Measurements from ENCODE around the gene NR2C2AP.
"Not testable (repeated sequence)": the region's sequence is repeated elsewhere in the genome, so short reads cannot be mapped to it uniquely, and the experiment has no call there.

Gene NR2C2AP

DNA sequence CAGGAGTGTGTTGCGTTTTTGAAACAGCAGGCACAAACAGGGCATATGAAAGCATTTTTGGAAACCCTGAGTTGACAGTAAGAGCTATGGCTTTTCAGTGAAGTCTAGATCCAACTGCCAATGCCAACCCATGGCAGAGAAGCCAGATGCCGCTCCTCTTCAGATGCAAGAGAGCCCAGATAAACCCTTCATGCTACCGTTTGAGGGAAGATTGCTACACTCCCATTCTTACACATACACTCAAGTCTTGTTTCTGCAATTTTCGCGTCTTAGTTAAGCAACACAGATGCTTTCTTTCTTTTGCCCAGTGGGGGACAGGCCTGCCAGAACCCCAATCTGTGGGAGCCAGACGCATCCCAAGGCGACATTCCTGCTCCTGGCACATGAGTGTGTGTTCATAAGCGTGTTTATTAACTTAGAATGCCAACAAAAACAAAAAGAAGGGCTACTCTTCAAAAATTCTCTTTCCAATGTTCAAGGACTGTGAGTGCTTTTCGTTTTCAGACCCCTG lies 21.7 kb downstream of the NR2C2AP start:
- DNase-seq (ENCODE audit: low read depth), result no peak

- DNase-seq (ENCODE audit: low read depth), result no peak
Observed at GRCh38 chr19:19179548-19180441, 23.4 kb downstream of the NR2C2AP start.

DNA sequence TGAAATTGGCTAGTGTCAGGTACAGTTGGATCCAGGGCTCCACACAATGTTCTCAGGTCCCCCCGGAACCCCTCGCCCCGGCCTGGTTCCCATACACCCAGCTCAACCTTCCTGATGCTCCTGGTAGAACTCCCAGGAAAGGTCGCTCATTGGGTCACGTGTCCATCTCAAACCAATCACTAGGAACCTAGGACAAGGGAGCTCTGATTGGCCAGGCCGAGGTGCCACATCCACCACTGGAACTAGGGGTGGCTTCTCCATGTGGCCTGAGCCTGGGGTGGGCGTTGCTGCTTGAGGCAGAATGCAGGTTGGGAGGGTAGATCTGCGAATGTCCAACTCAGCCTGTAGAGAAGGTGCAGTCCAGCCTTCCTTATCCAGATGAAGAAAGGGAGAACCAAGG lies 26.3 kb downstream of the NR2C2AP start:
- DNase-seq (ENCODE audit: low read depth), result no peak

DNA sequence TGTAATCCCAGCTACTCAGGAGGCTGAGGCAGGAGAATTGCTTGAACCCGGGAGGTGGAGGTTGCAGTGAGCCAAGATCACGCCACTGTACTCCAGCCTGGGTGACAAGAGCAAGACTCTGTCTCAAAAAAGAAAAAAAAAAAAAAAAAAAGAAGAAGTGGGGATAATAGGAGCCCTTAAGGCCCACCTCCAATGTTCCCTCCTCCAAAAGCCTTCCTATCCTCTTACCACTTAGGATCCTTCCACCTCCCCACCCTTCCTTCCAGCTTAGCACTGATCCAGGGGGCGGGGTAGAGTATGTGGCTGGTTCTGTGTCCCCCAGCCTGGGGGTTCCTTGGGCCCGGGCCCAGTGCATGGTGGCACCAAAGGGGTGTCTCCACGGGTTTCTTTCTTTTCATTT lies 30.0 kb downstream of the NR2C2AP start:
- not testable (repeated sequence) for DNase-seq (ENCODE audit: low read depth)

- DNase-seq (ENCODE audit: low read depth), result no peak
Observed at GRCh38 chr19:19171821-19172532, 31.2 kb downstream of the NR2C2AP start.

- no peak for DNase-seq (ENCODE audit: low read depth)
Observed at GRCh38 chr19:19170873-19171672, 32.1 kb downstream of the NR2C2AP start.

DNA sequence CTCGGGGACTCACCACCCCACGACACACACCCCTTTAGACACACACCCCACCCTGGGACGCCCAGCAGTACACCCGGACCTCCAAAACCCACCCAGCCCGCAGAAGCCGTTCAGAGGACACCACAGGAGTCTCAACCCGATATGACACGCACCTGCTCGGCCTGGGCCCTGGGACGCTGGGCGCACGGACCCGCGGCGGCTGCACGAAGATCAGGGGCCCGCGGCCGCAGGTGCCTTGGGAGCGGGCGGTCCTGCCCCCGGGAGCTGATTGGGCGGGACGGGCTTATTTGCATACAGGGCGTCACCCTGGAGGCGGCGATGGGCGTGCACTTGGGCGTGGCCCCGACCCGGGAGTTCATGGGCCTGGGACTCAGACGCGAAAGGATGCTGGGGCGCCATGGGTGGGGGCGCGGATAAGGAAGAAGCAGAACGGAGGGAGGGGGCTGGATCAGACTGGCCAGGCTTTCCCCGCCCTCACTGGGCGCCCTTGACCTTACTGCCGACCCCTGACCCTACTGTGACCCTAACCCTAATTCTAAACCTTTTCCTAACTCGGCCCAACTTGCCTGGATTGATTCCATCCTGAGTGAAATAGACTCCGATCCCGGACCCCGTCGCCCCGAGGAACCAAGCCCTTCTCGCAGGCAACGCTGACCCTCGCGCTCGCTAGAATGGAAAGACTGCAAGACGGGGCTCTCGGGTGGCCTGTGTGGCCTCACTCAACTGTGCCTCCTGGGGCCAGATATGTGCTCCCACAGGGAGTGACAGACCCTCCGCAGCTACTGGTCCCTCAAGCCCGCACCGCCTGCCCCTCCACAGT lies 33.0 kb downstream of the NR2C2AP start, which contains the start of gene MEF2B:
TSS of gene MEF2B (minus strand) at position 211 of the 820 bp plus-strand sequence. CDS start 19,528 bp downstream, outside the sequence.
- peak; percentile 52 for DNase-seq (ENCODE audit: low read depth)

DNA sequence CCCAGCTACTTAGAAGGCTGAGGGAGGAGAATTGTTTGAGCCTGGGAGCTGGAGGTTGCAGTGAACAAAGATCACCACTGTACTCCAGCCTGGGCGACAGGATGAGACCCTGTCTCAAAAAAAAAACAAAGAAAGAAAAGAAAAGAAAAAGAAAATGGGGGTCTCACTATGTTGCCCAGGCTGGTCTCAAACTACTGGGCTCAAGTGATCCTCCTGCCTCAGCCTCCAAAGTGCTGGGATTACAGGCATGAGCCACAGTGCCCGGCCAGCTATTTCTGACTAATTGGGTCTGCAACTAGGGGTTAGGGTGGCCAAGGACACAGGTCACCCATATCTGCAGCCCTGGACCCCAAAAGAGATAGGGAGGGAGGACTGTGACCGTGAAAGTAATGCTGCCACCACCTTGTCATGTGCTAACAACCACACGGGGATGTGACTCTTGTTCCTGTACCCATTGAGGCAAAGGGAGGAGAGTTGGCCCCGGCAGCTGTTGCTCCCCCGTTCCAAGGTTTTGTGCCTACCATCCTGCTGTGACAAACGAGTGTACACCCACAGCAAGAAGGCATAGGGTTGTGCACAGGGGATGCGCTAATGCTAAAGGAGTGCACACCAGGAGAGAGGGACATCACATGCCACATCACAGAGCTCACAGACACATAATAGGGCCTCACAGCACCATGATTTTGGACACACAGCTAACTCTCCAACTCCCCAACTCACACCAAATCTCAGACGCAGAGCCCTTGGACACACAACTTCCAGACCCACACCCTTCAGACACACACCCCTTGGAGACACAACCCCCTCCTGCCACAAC lies 33.8 kb downstream of the NR2C2AP start:
- DNase-seq (ENCODE audit: low read depth), result no peak

DNA sequence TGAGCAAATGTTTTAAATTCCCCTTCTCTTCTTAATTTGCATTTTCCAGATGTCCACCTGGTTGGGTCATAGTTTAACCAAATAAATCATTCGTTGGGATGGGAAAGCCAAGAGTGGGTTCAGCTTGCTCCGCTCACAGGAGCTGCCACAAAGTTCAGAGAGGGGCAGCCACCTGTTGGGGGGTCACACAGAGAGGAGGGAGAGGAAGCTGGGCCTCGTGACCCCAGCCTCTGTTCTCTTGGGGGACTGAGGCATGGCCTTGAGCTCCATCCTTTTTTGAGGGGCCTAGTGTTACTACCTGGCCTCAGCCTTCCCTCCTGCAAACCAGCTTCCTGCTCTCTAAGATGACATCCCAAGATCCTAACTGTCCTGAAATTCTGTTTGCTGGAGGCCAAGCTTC lies 35.6 kb downstream of the NR2C2AP start:
- DNase-seq (ENCODE audit: low read depth), result no peak

- DNase-seq (ENCODE audit: low read depth), result no peak
Observed at GRCh38 chr19:19165396-19165795, 37.8 kb downstream of the NR2C2AP start.

GRCh38 chr19:19162495-19162894 lies 40.7 kb downstream of the NR2C2AP start:
- no peak for DNase-seq (ENCODE audit: low read depth)

GRCh38 chr19:19160461-19161035 lies 42.7 kb downstream of the NR2C2AP start:
- no peak for DNase-seq (ENCODE audit: low read depth)

DNA sequence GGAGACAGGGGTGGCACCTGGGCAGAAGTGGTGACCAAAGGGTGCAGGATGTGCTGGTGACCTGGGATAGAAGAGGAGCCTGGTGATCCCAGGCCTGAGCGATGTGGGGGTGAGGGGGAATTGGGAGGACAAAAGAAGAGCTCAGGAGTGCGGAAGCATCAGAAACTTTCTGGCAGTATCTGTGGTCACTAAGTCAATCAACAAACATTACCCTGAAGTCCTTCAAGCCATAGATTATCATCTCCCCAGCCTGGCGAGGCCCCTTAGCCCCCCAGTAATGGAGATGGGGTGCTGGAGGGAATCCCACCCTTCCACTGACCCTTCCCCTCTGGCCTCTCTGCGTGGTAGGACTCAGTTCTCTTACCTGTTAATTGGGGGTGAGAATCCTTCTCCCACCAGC lies 43.7 kb downstream of the NR2C2AP start:
- DNase-seq (ENCODE audit: low read depth), result no peak

DNA sequence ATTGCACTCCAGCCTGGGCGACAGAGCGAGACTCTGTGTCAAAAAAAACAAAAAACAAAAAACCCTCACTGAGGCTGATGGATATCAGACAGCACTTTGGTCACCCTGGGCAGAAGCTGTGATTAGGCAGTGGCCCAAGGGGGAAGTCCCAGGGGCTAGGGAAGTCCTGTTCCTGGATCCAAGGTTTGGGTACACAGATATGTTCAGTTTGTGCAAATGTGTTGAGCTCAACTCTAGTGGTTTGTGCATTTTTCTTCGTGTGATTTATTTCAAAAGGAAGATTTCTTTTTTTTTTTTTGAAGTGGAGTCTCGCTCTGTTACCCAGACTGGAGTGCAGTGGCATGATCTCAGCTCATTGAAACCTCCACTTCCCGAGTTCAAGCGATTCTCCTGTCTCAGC lies 45.4 kb downstream of the NR2C2AP start:
- DNase-seq (ENCODE audit: low read depth), result no peak

DNA sequence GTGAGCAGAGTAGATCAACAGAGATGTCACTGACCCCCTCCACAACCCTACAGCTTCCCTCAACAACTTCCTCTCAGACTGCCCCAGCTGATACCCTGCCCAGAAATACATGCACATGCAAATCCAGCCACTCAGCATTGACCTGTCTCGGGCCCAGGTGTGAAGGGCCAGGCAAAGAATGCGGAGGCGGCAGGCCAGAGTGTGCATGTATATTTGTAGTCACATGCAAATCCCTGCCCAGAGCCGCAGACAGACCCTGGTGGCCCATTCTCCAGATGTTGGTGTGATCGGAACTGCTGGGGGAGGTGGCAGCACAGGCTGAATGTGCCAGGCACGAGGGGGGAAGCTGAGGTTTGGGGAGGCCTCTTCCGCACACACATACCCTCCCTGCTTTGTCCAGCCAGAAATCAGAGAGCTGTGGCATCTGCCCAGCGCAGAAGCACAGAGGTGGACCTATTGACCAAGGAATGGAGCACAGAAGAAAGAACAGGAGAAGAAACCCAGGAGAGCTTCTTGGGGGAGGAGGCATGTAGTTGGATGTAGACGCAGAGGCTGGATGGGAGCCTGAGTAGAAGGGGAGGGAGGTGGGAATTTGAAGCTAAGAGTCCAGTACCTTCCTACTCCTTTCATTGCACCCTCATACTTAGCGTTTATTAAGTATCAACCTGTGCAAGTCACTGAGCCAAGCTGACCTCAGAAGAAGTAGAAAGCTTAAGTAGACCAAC lies 47.6 kb downstream of the NR2C2AP start:
- no peak for DNase-seq (ENCODE audit: low read depth)

- DNase-seq (ENCODE audit: low read depth), result no peak
Observed at GRCh38 chr19:19154768-19155494, 48.3 kb downstream of the NR2C2AP start.

DNA sequence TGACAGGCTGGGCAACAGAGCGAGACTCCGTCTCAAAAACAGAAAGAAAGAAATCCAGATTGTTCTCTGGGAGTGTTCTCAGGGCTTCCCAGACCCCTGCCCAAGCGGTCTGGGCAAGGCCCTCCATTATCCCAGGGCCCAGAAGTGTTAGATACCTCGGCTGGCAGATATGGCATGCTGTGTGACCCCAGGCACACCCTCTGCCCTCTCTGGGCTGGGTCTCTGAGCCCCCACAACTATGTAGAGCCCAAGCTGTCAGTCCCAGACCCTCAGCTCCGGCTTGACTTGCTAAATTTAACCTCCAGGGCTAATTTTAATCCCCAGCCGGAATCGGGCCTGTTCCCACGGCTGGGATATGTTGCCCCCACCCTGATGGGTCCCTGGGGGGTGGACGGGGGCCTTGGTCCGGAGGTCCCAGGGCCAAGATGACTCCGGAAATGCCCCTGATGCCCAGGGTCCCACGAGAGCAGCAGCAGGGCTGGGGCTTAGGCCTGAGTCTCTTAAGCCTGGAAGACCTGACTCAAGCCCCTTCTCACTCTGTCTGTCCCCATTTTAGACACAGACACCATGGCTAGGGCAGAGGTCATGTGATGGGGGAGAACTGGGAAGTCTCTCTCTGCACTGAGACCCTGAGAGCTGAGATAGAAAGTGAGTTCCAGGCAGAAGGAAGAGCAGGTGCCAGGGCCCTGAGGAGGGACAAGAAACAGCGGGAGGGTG lies 50.4 kb downstream of the NR2C2AP start:
- DNase-seq (ENCODE audit: low read depth), result no peak

- DNase-seq (ENCODE audit: low read depth), result no peak
Observed at GRCh38 chr19:19151418-19151817, 51.8 kb downstream of the NR2C2AP start.
